ENCODE measurements around the gene BTN3A1.
"Not testable (repeated sequence)": the region's sequence is repeated elsewhere in the genome, so short reads cannot be mapped to it uniquely, and the experiment has no call there.

BTN3A1 gene

GRCh38 chr6:26431258-26432172, 29.4 kb downstream of the BTN3A1 start:
- peak; percentile 52 for DNase-seq (ENCODE audit: low read depth)
- H3K4me3 ChIP-seq (ENCODE audit: low read depth, low read length), result no peak overlapping the region
- TF ChIP-seq CTCF (conservative IDR thresholded peaks at IDR 0.05; ENCODE audit: low read depth, low read length), result no peak

DNA sequence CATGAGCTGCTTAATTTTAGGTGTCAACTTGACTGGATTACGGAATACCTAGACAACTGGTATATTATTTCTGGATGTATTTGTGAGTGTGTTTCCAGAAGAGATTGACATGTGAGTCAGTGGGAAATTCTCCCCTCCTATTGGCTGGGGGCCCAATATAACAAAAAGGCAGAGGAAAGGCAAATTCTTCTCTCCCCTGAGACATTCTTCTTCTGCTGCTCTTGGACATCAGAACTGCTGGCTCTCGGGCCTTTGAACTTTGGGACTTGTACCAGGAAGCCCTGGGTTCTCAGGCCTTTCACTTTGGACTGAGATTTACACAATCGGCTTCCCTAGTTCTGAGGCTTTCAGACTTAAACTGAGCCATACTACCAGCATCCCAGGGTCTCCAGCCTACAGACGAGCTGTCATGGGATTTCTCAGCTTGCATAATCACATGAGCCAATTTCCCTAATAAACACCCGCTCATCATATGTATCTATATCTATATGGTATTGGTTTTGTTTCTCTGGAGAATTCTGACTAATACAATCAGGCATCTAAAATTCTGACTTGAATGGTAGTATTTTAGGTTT, 30.6 kb downstream of the BTN3A1 start:
- peak; percentile 89 for DNase-seq (ENCODE audit: low read depth)
- no peak for TF ChIP-seq CTCF (conservative IDR thresholded peaks at IDR 0.05; ENCODE audit: low read depth, low read length)
- no peak overlapping the region for H3K4me3 ChIP-seq (ENCODE audit: low read depth, low read length)

DNA sequence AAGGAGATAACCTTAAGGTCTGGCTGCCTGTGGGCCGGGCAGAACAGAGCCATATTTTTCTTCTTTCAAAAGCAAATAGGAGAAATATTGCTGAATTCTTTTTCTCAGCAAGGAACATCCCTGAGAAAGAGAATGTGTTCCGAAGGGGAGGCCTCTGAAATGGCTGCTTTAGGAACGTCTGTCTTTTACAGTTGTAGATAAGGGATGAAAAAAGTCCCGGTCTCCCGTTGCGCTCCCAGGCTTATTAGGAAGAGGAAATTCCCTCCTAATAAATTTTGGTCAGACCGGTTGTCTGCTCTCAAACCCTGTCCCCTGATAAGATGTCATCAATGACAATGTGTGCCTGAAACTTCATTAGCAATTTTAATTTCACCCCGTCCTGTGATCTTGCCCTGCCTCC, 31.6 kb downstream of the BTN3A1 start:
- DNase-seq (ENCODE audit: low read depth); H3K4me3 ChIP-seq (ENCODE audit: low read depth, low read length): not testable (repeated sequence)

DNA sequence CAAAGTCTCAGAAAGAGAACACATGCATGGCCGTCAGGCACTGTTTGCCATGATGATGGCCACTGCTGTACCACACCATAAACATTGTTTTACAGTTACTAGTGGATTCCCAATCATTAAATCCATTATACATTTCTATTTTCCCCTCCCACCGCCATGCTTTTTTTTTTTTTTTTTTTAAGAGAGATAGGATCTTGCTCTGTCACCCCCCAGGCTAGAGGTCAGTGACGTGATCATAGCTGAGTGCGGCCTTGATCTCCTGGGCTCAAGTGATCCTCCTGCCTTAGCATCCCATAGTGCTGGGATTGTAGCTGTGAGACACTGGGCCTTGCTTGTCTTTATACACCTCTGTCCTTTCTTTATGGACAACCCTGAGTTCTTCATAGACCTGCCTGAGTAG, 33.9 kb downstream of the BTN3A1 start:
- DNase-seq (ENCODE audit: low read depth), result no peak
- no peak for TF ChIP-seq CTCF (conservative IDR thresholded peaks at IDR 0.05; ENCODE audit: low read depth, low read length)
- H3K4me3 ChIP-seq (ENCODE audit: low read depth, low read length), result no peak overlapping the region

DNA sequence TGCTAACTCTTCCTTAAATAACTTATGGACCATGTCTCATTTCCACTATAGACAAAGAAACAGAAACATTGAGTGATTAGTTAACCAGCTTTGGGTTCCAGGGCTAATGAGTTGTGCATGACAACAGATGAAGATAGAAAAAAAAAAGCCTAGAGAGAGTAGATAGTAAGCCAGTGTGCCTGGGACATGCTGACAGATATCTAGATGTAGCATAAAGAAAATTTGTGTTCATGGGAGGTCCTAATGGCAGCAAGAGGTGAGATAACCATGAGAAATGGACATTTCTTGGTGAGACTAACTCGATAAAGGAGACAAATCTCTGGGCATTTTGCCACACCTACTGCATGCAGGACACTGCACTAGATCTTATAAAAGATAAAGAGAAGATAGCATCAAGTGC, 35.5 kb downstream of the BTN3A1 start:
- TF ChIP-seq CTCF (conservative IDR thresholded peaks at IDR 0.05; ENCODE audit: low read depth, low read length), result no peak
- DNase-seq (ENCODE audit: low read depth), result no peak

GRCh38 chr6:26438000-26438399, 35.9 kb downstream of the BTN3A1 start:
- no peak overlapping the region for H3K4me3 ChIP-seq (ENCODE audit: low read depth, low read length)
- no peak for TF ChIP-seq CTCF (conservative IDR thresholded peaks at IDR 0.05; ENCODE audit: low read depth, low read length)
- DNase-seq (ENCODE audit: low read depth), result no peak

More for the DNA sequence above, 35.5 kb downstream of the BTN3A1 start:
- no peak overlapping the region for H3K4me3 ChIP-seq (ENCODE audit: low read depth, low read length)

GRCh38 chr6:26439151-26440125, 37.4 kb downstream of the BTN3A1 start:
- DNase-seq (ENCODE audit: low read depth), result no peak
- TF ChIP-seq CTCF (conservative IDR thresholded peaks at IDR 0.05; ENCODE audit: low read depth, low read length), result no peak

More at GRCh38 chr6:26439151-26440125, 37.4 kb downstream of the BTN3A1 start:
- H3K4me3 ChIP-seq (ENCODE audit: low read depth, low read length), result peak overlapping the region; percentile 4

Data from choroid plexus epithelial cell (primary cell).